H1 (cell line): ENCODE data around the gene ZNF423. TPM values are rescaled to one million over a fixed set of nuclear protein-coding genes. Genes with fewer than 3 reads are reported as not detected.
A peak's percentile ranks its signal among the peaks of the same experiment; 100 is the strongest.

Experiments
- CTCF ChIA-PET: fragments of 300-600 bp; sonication (Branson Sonifier 250); formaldehyde crosslinking; loops from one replicate; lab custom pipeline; 2021; ENCODE audit not compliant: partially characterized antibody; lab: Charles Lee
- POLR2A ChIA-PET: fragments of 300-600 bp; sonication (Branson Sonifier 250); formaldehyde crosslinking; loops from one replicate; lab custom pipeline; 2021; ENCODE audit warnings: inconsistent platforms; ENCODE audit not compliant: partially characterized antibody; lab: Charles Lee
- DNase-seq, 2 experiments: peaks; one replicate each; pipeline versions ENCODE4 v3.0.0 to v3.0.0-alpha.2; 2010 to 2022; ENCODE audit warnings: low spot score in 2 of 2, low read depth in 1 of 2, mixed read lengths in 1 of 2
- FAIRE-seq: peaks from 2 replicates; lab custom pipeline; 2011; peaks lifted over from hg19 to GRCh38; lab: Jason Lieb, UNC
- H2AFZ ChIP-seq: 2 replicates; pipeline ENCODE4 v1.8.1; 2012; ENCODE audit warnings: low read length, inconsistent platforms
- H2AK5ac ChIP-seq: 2 replicates; pipeline ENCODE4 v1.6.1; 2013; ENCODE audit warnings: low read depth, low read length
- H2BK120ac ChIP-seq: replicated peaks from 2 replicates; pipeline ENCODE3; 2013; ENCODE audit warnings: low read depth, low read length, inconsistent platforms
- H2BK12ac ChIP-seq: 2 replicates; pipeline ENCODE4 v1.6.1; 2013; ENCODE audit warnings: low read depth, low read length
- H2BK15ac ChIP-seq: 2 replicates; pipeline ENCODE4 v1.6.1; 2013; ENCODE audit warnings: low read length
- H2BK20ac ChIP-seq: 2 replicates; pipeline ENCODE4 v1.6.1; 2013; ENCODE audit warnings: low read length
- H2BK5ac ChIP-seq: 2 replicates; pipeline ENCODE4 v1.6.1; 2013; ENCODE audit warnings: low read depth, low read length
- H3K14ac ChIP-seq: 2 replicates; pipeline ENCODE4 v1.6.1; 2013; ENCODE audit warnings: inconsistent platforms; ENCODE audit not compliant: insufficient read length
- H3K18ac ChIP-seq: 2 replicates; pipeline ENCODE4 v1.6.1; 2013; ENCODE audit warnings: low read length; ENCODE audit errors: extremely low read depth
- H3K23ac ChIP-seq: 2 replicates; pipeline ENCODE4 v1.6.1; 2013; ENCODE audit warnings: inconsistent platforms; ENCODE audit not compliant: insufficient read length
- H3K23me2 ChIP-seq: 2 replicates; pipeline ENCODE4 v1.6.1; 2013; ENCODE audit warnings: low read depth, low read length
- H3K27ac ChIP-seq: 2 replicates; pipeline ENCODE4 v1.6.1; 2011; ENCODE audit warnings: low read depth, low read length, inconsistent platforms
- H3K27me3 ChIP-seq, 4 experiments: replicated peaks in 1 of 4; 1 replicate in 1 of 4; 2 replicates in 3 of 4; pipeline versions ENCODE4 v1.6.1 to v1.8.1; 2011 to 2013; ENCODE audit warnings: low read length in 3 of 4, mild to moderate bottlenecking in 3 of 4, inconsistent platforms in 2 of 4, mixed read lengths in 2 of 4, moderate library complexity in 1 of 4; ENCODE audit not compliant: control insufficient read depth in 3 of 4, insufficient read depth in 3 of 4; ENCODE audit errors: extremely low read depth in 1 of 4
- H3K36me3 ChIP-seq, 4 experiments: 2 replicates each; pipeline versions ENCODE4 v1.6.1 to v1.8.1; 2011 to 2013; ENCODE audit warnings: mild to moderate bottlenecking in 4 of 4, low read length in 3 of 4, moderate library complexity in 2 of 4, control low read depth in 1 of 4, inconsistent platforms in 1 of 4; ENCODE audit not compliant: insufficient read depth in 4 of 4, control insufficient read depth in 2 of 4
- H3K4ac ChIP-seq: replicated peaks from 2 replicates; pipeline ENCODE3; 2013; ENCODE audit warnings: low read length, low read depth, mixed read lengths, inconsistent platforms; ENCODE audit not compliant: insufficient read length
- H3K4me1 ChIP-seq, 4 experiments: replicated peaks in 1 of 4; 1 replicate in 1 of 4; 2 replicates in 3 of 4; pipeline versions ENCODE4 v1.6.1 to v1.8.1; 2011 to 2013; ENCODE audit warnings: low read length in 3 of 4, inconsistent platforms in 2 of 4, mixed read lengths in 1 of 4; ENCODE audit not compliant: insufficient read depth in 4 of 4, control insufficient read depth in 3 of 4
- H3K4me2 ChIP-seq, 2 experiments: 2 replicates each; pipeline versions ENCODE4 v1.6.1 to v1.8.1; 2011 to 2013; ENCODE audit warnings: low read depth in 2 of 2, low read length in 2 of 2, control low read depth in 1 of 2, inconsistent platforms in 1 of 2, mild to moderate bottlenecking in 1 of 2; ENCODE audit not compliant: insufficient read depth in 1 of 2
- H3K4me3 ChIP-seq, 4 experiments: fragments of 200-600, 300-600 bp in 1 of 4; sonication (generic), shearing (Covaris generic), sonication (Bioruptor Twin) in 1 of 4; 2 replicates each; pipeline versions ENCODE4 v1.5.1 to v1.8.1; 2011 to 2016; ENCODE audit warnings: low read length in 4 of 4, low read depth in 3 of 4, control low read depth in 2 of 4, inconsistent platforms in 2 of 4, mild to moderate bottlenecking in 2 of 4, mixed read lengths in 1 of 4, moderate library complexity in 1 of 4; ENCODE audit not compliant: insufficient read depth in 2 of 4; ENCODE audit errors: extremely low read depth in 1 of 4
- H3K56ac ChIP-seq: replicated peaks from 2 replicates; pipeline ENCODE3; 2013; ENCODE audit warnings: low read depth, mild to moderate bottlenecking, mixed read lengths, low read length, inconsistent platforms; ENCODE audit not compliant: insufficient read length
- H3K79me1 ChIP-seq: 2 replicates; pipeline ENCODE4 v1.6.1; 2013; ENCODE audit warnings: low read depth, low read length, control low read depth
- H3K79me2 ChIP-seq, 2 experiments: 2 replicates each; pipeline versions ENCODE4 v1.6.1 to v1.8.1; 2012 to 2013; ENCODE audit warnings: low read length in 2 of 2, mild to moderate bottlenecking in 2 of 2, inconsistent platforms in 1 of 2; ENCODE audit not compliant: insufficient read depth in 2 of 2, control insufficient read depth in 1 of 2
- H3K9ac ChIP-seq, 4 experiments: replicated peaks in 1 of 4; 1 replicate in 1 of 4; 2 replicates in 3 of 4; pipeline versions ENCODE4 v1.6.1 to v1.8.1; 2011 to 2013; ENCODE audit warnings: low read depth in 3 of 4, low read length in 3 of 4, control low read depth in 2 of 4, mild to moderate bottlenecking in 2 of 4, moderate library complexity in 2 of 4, inconsistent platforms in 1 of 4; ENCODE audit errors: extremely low read depth in 1 of 4
- H3K9me3 ChIP-seq, 2 experiments: 2 replicates each; pipeline versions ENCODE4 v1.6.1 to v1.8.1; 2012 to 2013; ENCODE audit warnings: mild to moderate bottlenecking in 2 of 2, moderate library complexity in 2 of 2, control low read depth in 1 of 2, inconsistent platforms in 1 of 2, low read depth in 1 of 2, low read length in 1 of 2, mixed read lengths in 1 of 2; ENCODE audit not compliant: insufficient read depth in 2 of 2
- H4K20me1 ChIP-seq, 2 experiments: replicated peaks in 1 of 2; 2 replicates each; pipeline versions ENCODE3 to v1.8.1; 2011 to 2013; ENCODE audit warnings: inconsistent platforms in 2 of 2, low read length in 2 of 2, mild to moderate bottlenecking in 1 of 2; ENCODE audit not compliant: insufficient read depth in 2 of 2, control insufficient read depth in 1 of 2
- H4K5ac ChIP-seq: 2 replicates; pipeline ENCODE4 v1.6.1; 2013; ENCODE audit warnings: low read length, low read depth, mixed read lengths, inconsistent platforms; ENCODE audit not compliant: insufficient read length
- H4K8ac ChIP-seq: 2 replicates; pipeline ENCODE4 v1.8.0; 2013; ENCODE audit warnings: mild to moderate bottlenecking, moderate library complexity, low read length, inconsistent platforms; ENCODE audit not compliant: insufficient read depth; ENCODE audit errors: extremely low read depth
- H4K91ac ChIP-seq: replicated peaks from 2 replicates; pipeline ENCODE3; 2013; ENCODE audit warnings: low read length, mixed read lengths, inconsistent platforms; ENCODE audit not compliant: insufficient read length
- ATF2 ChIP-seq: IDR thresholded peaks from 2 replicates; pipeline ENCODE4 v1.6.1; 2012; ENCODE audit warnings: low read length, inconsistent platforms
- BACH1 ChIP-seq: IDR thresholded peaks from 2 replicates; pipeline ENCODE4 v1.6.1; 2012; ENCODE audit warnings: low read length, improper control_type of control experiment
- EZH2 ChIP-seq: fragments of 200-600 bp; sonication (generic); IDR thresholded peaks from 2 replicates; pipeline ENCODE4 v1.7.1; 2012; ENCODE audit warnings: low read depth, mild to moderate bottlenecking, moderate library complexity, low read length, inconsistent platforms; ENCODE audit not compliant: severe bottlenecking
- JUND ChIP-seq: IDR thresholded peaks from 2 replicates; pipeline ENCODE4 v1.6.1; 2011; ENCODE audit warnings: mild to moderate bottlenecking, improper control_type of control experiment, low read length
- PHF8 ChIP-seq: fragments of 200-600 bp; sonication (generic); conservative IDR thresholded peaks from 2 replicates; pipeline ENCODE4 v1.7.1; 2012; ENCODE audit warnings: low read depth, mild to moderate bottlenecking, inconsistent platforms, low read length, moderate library complexity
- SIX5 ChIP-seq: IDR thresholded peaks from 2 replicates; pipeline ENCODE4 v1.6.1; 2011; ENCODE audit warnings: mild to moderate bottlenecking, low read depth, low read length
- SP2 ChIP-seq: IDR thresholded peaks from 2 replicates; pipeline ENCODE4 v1.6.1; 2012; ENCODE audit warnings: mild to moderate bottlenecking, low read length, inconsistent platforms
- WGBS, 2 experiments: shearing (Covaris generic) in 1 of 2; methylation state at CpG; one replicate each; pipeline versions ENCODE4 v1.1.6 to v1.1.7; 2013 to 2015; ENCODE audit warnings: low lambda C conversion rate in 2 of 2, mixed read lengths in 2 of 2, inconsistent platforms in 1 of 2, low coverage in 1 of 2, missing lambda C conversion rate in 1 of 2; ENCODE audit not compliant: insufficient replicate concordance in 2 of 2, insufficient coverage in 1 of 2, insufficient read length in 1 of 2; ENCODE audit errors: extremely low coverage in 1 of 2, missing lambda C conversion rate in 1 of 2; 5-methylcytosine and 5-hydroxymethylcytosine counted together
- polyA plus RNA-seq, 7 experiments: library from polyadenylated mRNA; depleted of rRNA in 3 of 7; stranded (reverse) in 5 of 7; unstranded in 2 of 7; fragments of >200 nt in 5 of 7; fragments of 200-250 nt in 2 of 7; gene quantifications; 1 replicate in 5 of 7; 2 replicates in 1 of 7; 4 replicates in 1 of 7; pipeline versions ENCODE4 v1.2.1 to v1.2.3, GENCODE V29; 2011 to 2013; ENCODE audit warnings: missing spikeins in 2 of 7, mixed read lengths in 2 of 7
- total RNA-seq: library from RNA; stranded (reverse); fragmentation: NEBNext Ultra II Directional; extraction: Animal tissue kit (Norgen Biotek cat#: 25700); gene quantifications from 2 replicates; pipeline ENCODE4 v1.2.1, GENCODE V29; 2021

ZNF423 gene
- total and polyA plus RNA-seq, 2 of the 8 experiments (the other 6 are each of a cell fraction or from before 2014, with no cell fraction given): 38.2 to 52.3 TPM

GRCh38 chr16:49824593-49824992 is 31.3 kb downstream of the ZNF423 start:
- no peak overlapping the region for H4K91ac ChIP-seq
- peaks cover 9 to 24% (median 16%) of the 10 kb centered on the region in 4 experiments for H3K4me1 ChIP-seq
- H3K27me3 ChIP-seq: no peaks in the 10 kb centered on the region
- no peak overlapping the region for H2BK15ac ChIP-seq
- TF ChIP-seq EZH2 (no peak), SP2 (no peak), PHF8 (no peak), JUND (no peak), BACH1 (no peak), SIX5 (no peak), ATF2 (no peak)
- H2AK5ac ChIP-seq: peak overlapping the region; percentile 84; the same call in 1 of the 2 replicates
- WGBS, 2 experiments: 50% methylated on average over 9 of the region's 9 CpGs; no CpG with 5 or more reads in 1 of the 2 experiments
- no peak overlapping the region for H2BK20ac ChIP-seq
- no peak overlapping the region for H3K14ac ChIP-seq
- H2BK5ac ChIP-seq: 0 out of 2 replicates have a peak overlapping the region, but pooled peaks have one; percentile 10
- H4K5ac ChIP-seq: no peak overlapping the region
- H3K36me3 ChIP-seq: no peaks in the 10 kb centered on the region; a peak in 1 of 8 replicates
- CTCF ChIA-PET: interaction anchor here (0.7 to 2.2 kb wide), 9 partner anchors 9 to 109 kb away, joined by 3 to 6 read pairs (median 3); no protein-coding TSS in a partner anchor
- H3K79me1 ChIP-seq: peaks cover 15% of the 10 kb centered on the region
- no peak overlapping the region for H3K56ac ChIP-seq
- DNase-seq (no peak), FAIRE-seq (no peak)
- no peak overlapping the region for H2BK12ac ChIP-seq
- peaks cover 3% of the 10 kb centered on the region; the same call in 1 of the 2 replicates for H3K23me2 ChIP-seq
- H4K8ac ChIP-seq: no peak overlapping the region; the same call in 1 of the 2 replicates
- no peak overlapping the region for H3K4ac ChIP-seq
- no peak overlapping the region for H2AFZ ChIP-seq
- 0 out of 8 replicates have a peak overlapping the region, but pooled peaks of 1 of the 4 experiments have one; percentile 2 for H3K4me3 ChIP-seq
- no peak overlapping the region for H3K27ac ChIP-seq
- H2BK120ac ChIP-seq: no peak overlapping the region
- H3K9ac ChIP-seq: no peak overlapping the region
- POLR2A ChIA-PET: interaction anchor here (0.6 to 2.1 kb wide), 6 partner anchors 8 to 459 kb away, joined by 3 to 6 read pairs (median 3); no protein-coding TSS in a partner anchor
- H3K18ac ChIP-seq: no peak overlapping the region
- no peaks in the 10 kb centered on the region for H3K9me3 ChIP-seq
- H3K79me2 ChIP-seq: peaks cover 0 to 84% of the 10 kb centered on the region in 2 experiments; a peak in 2 of 4 replicates
- no peak overlapping the region for H3K23ac ChIP-seq
- peaks cover 13 to 20% of the 10 kb centered on the region in 2 experiments for H4K20me1 ChIP-seq
- H3K4me2 ChIP-seq: peak overlapping the region; percentile 21 to 37; a peak in 3 of 4 replicates
